ENCODE results near the gene KIF23.

KIF23 gene

DNA sequence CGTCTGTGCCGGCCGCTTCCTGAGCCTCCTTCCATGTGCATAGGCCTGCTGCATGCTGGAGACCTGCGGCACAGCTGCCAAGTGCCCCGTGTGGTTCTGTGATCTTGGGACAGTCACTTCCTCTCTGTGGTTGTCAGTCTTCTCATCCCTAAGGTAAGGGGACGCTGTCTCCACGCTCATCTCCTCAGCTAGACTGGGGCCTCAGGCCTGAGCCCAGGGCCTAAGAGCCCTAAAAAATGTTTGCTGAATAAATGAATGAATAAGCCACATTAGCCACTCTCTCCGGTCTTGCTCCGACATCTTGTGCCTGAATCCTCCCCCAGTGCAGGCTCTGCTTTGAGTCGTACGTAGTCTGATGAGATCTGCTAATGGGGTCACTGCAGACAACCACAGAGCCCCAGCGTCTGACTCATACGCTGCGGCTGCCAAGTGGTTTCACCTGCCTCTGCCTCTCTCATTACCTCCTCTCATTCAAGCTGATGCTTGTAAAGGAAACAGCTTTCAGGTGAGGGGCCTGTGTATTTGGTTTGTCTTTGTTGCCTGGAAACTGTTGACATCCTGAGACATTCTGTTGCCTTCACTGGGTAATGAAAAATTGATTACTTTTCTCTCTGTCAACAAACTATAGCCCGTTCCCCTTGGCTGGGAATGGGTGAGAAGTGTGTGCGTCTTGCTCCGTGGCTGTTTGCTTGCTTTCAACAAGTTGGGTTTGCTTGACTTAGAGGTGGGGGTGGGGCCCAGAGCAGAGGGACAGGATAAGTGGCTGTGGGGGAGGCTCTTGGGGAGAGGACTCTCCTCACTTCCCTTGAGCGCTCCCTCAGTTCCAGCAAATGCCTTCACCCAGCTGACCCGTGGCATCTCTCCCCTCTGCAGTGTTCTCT lies 54.3 kb downstream of the KIF23 start:
- peak; percentile 87 for DNase-seq

DNA sequence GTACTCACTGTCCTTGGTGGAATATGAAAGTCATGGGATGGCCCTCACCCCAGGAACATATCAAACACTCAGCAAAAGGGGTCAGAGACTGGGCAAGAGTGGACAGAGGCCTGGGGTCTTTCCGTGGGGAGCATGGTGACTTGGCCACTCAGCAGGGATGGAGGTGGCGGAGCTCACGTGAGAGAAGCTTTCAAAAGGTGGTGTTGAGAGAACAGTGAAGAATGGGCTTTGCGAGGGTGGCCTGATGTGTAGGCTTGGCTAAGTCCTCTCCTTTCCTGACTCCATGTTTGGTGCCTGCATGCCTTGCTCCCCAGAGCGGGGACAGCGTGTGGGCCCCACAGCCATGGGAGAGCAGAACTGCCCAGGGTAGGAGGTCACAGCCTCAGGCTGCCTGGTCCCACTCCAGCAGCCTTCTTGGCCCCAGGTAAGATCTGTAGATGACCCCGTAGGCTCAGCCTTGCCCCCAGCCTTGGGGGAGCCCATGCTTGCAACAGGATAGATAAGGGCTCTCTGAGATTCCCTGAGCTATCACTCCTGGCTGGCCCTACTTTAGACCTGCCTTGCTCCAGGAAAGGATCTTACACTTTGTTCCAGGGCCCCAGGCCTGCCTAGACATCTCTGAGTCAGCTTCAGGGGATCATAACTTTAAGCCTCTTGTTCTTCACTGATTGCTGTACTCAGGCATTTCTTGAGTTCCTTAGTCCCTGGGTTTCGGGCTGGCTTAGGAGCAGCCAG lies 55.5 kb downstream of the KIF23 start:
- DNase-seq: no peak

DNA sequence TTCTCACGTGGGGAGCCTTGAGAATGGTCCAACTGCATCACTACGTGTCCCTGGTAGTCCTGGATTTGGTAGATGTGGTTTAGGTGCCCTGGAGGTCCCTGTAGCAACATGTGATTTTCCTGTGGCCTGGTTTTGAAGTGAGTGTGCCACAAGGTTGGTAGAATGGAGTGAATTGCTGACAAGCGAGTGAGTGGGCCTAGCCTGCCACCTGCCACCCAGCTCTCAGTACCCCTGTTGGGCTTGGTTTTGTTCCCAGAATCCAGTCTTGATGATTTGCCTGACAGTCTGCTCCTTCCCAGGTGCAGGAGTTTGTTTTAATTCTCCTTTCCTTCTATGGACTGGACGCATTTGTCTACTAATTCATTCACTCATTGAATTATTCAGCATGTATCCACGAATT lies 57.9 kb downstream of the KIF23 start:
- DNase-seq: no peak

DNA sequence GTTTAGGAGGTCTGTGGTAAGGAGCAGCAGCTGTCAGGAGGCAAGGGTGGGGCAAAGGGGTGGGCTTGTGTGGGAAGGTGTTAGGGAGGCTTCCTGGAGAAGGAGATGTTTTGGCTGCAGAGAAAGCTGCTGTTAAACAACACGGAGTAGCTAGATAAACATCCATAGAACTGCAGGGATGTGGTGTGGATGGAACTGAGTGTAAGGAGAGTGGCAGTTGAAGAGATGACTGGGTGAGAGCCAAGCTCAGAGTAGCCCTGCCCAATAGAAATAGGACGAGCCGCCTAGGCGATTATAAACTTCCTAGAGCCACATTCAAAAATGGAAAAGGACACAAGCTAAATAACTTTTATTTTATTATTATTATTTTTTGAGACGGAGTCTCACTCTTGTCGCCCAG lies 58.4 kb downstream of the KIF23 start:
- no peak for DNase-seq

DNA sequence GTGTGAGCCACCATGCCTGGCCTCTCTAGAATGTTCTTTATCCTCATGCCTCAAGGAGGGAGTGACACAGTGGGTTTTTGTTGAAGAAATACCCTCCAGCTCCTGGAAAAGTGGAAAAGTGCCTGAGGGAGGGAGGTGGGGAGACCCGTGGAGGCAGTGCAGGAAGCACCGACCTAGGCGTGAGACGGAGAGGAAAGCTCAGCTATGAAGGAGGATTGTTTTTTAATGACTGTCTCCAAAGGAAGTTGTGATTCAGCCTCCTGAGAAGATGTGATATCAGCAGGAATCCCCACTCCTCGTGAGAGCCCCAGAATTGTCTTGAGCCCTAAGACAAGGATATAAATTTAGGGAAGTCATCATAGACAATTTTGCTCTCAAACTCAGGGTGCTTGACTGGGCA lies 60.1 kb downstream of the KIF23 start:
- no peak for DNase-seq

DNA sequence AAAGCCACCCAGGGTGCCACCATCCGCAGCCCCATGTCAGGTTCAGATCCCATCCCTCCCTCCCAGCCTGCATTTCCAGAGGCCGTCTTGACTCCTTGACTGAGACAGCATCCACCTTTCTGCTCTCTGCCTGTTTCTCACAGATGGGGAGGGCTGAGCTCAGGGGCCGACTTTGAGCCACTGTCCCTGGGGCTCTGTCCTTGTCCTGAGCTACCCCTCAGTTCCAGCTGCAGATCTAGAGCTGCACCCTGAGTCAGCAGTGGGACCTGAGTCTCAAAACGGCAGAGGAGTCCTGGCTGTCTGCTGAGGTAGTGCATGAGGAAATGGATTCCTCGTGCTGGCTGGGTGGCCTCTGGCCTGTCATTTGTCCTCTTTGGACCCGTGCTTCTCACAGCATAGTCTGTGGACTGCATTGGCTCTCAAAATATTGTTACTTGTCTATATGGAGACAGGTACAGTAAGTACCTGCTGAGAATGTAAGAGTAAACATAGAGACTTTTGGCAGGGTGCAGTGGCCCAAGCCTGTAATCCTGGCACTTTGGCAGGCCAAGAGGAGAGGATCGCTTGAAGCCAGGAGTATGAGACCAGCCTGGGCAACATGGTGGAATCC lies 60.8 kb downstream of the KIF23 start:
- DNase-seq: no peak

DNA sequence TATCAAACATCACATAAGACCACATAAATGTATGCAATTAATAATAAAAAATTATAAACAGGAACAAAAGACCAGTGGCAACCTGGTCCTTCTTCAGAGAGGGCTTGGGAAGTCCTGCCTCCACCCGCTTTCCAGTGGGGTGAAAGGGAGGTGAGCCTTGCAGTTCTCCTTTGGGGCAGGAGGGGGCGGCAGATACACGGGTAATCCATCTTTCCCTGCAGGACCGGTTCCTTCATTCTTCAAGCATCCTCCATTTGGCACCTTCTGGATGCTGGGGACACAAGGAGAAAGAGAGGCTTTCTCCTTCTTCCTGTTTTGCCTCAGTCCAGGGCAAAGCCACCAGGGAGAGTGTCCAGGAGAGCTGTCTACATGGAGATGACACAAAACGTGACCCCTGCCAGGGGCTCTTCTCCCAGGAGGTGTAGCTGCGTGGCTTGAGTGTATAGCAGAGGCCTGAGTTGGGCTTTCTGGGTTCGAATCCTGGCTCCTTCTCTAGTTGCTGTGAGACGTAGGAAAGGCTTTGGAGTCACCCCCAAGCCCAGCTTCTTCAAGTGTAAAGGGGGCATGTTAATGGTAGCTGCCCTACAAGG lies 61.7 kb downstream of the KIF23 start:
- peak; percentile 65 for DNase-seq

DNA sequence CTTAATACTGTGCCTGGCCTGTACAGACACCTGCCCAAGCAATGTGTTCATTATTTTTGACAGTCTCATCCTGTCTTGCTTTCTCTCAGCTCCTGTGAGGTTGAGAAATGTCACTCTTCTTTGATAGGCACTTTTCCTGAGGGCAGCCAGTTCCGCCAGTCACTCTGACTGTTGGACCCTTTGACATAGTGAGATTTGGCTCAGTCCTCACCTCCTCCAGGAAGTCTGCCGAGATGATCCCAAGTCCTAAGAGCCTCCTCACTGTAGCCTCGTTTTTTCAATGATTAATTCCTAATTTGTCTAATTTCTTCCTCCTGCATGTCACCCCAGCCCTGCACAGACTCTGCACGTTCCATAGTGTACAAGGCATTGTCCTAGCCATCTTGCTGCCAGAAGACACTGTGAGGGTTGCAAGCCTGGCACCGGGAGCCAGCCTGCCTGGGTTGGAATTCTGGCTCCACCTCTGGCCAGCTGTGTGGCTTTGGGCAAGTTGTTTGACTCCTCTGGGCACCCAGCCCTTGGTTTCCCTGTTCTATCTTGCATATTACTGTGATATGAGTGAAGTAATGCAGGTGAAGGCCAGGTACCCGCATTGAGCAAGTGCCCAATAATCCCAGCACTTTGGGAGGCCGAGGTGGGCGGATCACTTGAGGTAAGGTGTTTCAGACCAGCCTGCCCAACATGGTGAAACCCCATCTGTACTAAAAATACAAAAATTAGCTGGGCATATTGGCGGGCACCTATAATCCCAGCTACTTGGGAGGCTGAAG lies 62.7 kb downstream of the KIF23 start:
- DNase-seq: no peak

DNA sequence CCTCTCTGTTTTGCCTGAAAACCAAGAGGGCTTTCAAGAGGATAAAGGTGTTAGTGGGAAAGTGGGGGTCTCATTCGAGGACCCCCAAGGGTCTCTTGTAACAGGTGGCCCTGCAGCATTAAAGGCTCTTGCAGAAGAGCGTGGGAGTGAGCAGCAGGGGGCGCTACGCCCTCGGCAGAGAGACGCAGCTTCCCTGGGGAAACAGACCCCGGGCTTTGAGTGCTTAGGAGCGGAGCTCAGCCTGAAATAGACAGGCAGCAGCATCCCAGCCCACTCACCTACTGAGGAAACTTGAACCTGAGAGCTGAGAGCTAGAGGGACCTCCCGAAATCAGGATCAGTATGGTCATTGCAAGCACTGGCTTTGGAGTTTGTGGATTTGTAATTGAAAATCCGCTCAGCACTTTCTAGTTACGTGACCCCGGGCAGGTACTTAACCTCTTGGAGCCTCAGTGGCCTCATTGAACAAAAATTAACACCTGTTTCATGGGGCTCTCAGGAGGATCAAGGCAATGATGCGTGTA lies 64.2 kb downstream of the KIF23 start:
- DNase-seq: peak; percentile 87

DNA sequence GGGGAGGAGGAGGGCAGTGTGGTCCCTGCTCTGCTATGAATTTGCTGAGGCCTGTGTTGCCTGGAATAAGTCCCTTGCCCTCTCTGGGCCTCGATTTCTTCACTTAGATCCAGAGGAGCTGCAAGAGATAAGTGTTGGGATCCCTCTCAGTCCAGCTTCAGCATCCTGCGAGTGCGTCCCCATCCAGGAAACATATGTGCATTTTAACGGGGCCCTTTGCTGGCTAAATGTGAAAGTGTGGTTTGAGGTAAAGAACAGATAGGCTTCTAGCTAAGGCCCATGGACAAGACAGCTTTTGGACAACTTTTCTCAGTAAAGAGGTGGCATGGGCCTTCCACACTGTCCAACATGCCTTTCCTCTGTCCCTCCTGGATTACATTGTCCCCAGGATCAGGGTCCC lies 64.9 kb downstream of the KIF23 start:
- no peak for DNase-seq

DNA sequence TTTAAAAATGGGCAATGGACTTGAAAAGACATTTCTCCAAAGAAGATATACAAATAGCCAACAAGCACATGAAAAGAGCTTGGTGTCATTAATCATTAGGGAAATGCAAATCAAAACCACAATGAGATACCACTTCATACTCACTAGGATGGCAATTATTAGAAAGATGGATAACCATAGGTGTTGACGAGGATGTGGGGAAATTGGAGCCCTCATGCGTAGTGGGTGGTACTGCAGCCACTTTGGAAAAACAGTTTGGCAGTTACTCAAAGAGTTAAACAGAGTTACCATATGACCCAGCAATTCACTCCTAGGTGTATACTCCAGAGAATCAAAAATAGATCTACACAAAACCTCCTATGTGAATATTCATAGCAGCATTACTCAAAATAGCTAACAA lies 65.8 kb downstream of the KIF23 start:
- DNase-seq: no peak

DNA sequence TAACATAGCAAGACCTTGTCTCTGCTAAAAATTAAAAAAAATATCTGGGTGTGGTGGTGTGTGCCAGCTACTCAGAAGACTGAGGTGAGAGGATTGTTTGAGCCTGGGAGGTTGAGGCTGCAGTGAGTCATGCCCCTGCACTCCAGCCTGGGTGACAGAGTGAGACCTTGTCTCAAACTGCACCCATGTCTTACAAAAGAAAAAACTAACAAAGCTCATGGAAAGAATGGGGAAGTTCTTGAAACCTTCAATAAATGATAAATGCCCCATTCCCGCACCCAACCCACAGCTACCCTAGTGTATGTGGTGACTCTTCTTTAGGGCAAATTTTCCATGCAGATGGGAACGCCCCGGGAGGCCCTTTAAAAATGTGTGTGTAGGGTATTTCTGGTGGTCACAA lies 66.8 kb downstream of the KIF23 start:
- DNase-seq: no peak

DNA sequence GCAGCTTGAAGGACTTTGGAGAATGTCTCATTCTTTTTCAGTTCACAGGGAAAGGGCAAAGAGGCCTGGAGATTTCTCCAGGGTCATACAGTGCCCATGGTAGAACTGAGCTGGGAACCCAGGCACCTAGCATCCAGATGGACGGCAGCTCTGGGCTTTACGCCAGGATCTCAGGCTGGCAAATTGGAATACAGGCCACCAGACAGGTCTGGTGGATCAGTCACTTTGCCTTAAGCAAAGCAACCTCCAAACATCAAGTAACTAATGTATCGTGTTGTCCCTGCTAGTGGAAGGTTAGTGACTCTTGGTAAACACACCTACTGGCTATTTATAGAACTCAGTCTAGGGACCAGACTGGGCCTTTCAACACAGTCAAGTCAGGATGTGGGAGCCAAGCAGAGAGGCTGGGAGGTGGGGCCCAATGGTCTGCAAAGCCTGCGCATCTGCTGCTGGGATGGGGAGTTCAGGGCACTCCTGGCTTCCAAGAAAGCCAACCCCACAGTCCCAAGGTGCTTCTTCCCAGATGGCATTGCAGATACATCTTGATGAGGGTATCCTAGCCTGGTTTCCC lies 68.6 kb downstream of the KIF23 start:
- no peak for DNase-seq

DNA sequence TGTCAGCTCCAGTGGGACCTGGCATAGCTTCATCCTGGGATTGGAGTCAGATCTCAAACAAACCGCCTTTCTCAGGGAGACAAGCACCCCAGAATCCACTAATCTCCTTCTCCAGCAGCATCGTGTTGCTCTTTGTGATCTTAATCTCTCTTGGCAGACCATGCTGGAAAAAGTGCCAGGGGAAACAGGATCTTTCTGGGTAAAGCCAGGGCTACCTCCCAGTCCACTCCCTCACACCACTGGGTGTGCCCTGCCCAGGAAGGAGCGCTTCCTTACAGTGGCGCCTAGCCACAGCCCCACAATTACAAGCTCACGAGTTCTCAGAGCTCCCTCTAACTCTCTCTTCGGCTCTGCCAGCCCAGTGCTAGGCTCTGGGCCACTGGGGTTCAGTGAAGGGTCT lies 70.7 kb downstream of the KIF23 start:
- no peak for DNase-seq

DNA sequence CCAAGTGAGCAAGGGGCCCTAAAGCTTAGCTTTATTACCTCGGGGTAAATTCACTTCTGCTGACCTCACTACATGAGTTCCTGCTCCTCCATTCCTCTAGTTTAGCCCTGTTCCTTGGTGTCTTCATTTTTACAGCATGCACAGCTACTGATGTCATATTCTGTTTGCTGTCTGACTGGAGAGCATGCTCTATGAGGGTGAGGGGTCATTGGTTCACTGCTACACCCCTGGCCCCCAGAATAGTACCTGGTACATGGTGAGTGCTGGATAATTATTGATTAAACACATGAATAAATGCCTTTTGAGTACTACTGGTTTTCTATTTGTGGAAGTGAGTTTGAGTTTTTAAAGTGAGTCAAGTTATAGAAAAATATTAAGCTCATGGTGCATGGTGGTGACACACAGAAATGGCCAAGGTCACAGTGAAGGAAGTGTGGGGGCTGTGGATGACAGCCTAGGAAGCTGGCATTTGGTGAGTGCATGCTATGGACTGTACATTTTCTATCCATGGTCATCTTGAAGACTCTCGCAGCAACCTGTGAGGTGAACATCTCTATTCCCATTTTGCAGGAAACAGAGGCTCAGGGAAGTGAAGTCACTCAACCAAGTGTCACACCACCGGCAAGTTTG lies 72.4 kb downstream of the KIF23 start:
- DNase-seq: no peak

DNA sequence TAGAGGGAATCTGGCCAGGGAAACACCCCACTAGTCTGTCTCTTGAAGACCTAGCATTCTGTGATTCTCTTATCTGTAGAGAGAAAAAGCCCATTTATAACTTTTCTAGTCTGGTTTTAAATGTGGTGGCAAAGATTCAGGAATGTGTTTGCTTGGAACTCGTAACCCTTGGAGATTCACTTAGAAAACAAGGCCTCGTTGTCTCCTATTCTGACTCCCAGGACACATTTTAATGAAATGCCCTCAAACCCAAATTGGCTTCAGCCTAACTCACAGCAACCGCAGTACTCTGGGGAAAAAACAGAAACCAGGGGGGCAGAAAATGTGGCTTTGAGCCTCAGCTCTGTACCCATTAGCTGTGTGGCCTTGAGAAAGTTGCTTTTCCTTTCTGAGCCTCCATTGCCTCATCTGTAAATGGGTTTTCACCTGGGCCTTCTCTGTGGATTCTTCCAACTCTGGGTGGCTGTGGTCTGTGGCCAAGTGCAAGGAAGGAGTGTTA lies 75.0 kb downstream of the KIF23 start:
- DNase-seq: no peak

DNA sequence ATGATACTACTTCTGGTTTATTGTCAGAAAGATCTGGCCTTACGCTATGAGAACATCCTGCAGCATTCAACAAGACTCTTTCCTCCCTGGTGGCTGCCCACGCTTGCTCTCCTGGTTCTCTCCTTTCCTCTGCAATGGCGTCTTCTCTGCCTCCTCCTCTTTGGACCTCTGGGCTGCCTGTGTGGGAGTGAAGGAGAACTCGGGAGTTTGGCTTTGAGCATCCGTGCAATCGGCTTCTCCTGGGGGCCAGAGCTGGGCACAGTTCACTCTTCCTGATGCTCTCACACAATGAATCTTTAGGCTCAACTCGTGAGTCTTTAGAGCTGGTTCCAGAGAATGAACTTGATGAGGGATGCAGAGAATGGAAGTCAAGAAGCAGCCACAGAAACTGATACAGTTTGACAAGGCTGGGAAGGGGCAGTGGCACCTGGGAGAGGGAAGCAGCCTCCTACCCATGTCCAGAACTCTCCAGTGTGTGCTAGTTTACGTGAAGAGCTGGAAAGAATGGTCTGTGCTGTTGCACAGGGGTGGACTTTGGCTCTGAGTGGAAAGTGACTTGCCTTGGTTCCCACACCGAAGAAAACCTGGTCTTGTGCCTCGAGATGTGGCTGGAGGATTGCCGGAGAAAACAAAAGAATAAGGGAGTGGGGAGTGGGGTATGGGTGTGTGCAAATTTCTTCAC lies 76.3 kb downstream of the KIF23 start:
- DNase-seq: no peak

DNA sequence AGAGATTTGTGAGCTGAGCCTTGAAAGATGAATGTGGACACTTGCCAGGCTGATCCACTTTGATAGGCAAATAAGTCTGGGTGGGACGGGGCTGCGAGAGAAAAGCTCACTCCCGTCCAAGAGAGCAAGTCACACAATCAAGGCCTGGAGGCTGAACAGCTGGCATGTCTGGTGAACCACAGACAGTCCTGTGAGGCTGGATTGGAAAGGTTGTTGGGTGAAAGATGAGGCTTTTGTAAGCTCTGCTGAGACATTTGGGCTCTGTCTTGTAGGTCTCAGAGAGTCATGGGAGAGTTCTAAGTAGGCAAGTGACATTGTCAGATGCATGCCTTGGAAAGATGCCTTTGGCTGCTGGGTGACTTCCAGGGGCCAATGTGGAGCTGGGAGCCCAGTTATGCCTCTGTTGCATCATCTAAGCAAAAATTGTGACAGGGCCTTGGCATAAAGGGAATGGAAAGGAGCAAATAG lies 76.9 kb downstream of the KIF23 start:
- DNase-seq: no peak

DNA sequence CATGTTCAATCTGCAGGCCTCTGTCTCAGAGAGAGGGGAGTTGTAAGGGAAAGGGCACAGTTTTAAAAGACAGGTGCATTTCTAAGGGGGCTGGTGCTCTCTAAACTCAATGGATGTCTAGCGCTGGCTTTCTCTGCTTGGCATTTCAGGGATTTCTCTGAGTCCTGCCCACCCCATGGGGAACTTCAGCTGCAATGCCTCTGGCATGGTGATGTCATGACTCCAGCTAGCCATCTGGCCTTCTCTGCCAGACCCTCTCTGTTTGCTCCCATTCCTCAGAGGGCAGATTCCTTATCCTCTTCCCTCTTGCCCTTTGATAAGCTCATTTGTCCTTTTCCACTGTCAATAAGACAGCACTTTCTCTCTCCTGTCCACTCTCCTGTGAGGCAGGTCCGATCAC lies 79.3 kb downstream of the KIF23 start:
- DNase-seq: no peak

DNA sequence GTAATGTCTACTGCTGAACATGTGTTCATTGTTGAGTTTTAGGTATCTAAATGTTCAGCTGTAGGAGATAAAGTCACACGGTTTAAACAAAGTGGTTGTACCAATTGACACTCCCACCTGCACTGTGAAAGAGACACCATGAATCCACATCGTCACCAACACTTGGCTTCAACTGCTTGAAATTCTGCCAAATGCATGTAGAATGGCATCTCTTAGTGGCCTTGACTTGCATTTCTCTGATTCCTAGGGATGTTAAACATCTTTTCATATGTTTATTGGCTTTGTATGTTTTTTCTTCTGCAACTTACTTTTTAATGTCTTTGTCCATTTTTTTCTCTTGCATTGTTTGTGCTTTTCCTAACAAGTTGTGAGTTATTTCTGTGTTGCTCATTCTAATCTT lies 81.9 kb downstream of the KIF23 start:
- no peak for DNase-seq

DNA sequence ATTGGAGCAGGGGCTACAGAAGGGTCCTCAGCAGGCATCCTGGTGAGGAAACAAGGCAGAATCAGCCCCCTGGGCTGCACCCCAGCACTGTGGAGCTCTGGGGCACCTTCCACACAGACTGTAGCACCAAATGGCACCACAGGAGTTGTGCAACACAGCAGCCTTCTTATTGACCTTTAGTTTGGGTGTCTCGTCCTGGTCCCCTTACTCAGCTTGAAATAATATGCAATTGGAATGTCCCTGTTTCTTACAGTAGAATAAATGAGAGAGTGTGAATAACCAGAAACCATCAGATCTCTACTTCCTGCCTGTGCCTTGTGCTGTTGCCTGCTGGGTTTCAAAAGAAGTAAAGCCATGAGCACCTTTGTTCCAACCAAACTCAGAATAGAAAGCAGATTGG lies 82.9 kb downstream of the KIF23 start:
- DNase-seq: no peak
